GM20000 (cell line): ENCODE results near the gene MTCH2.
"Not testable (repeated sequence)": the region's sequence is repeated elsewhere in the genome, so short reads cannot be mapped to it uniquely, and the experiment has no call there.

Experiments
- DNase-seq: peaks from one replicate; pipeline ENCODE4 v3.0.0; 2012; ENCODE audit warnings: low spot score
- CTCF ChIP-seq: IDR thresholded peaks from 2 replicates; pipeline ENCODE4 v1.5.1; 2012; ENCODE audit warnings: mild to moderate bottlenecking, control low read depth; ENCODE audit errors: extremely low read depth, missing control alignments

The MTCH2 gene

GRCh38 chr11:47672283-47672730 is 29.9 kb upstream of the MTCH2 start:
- DNase-seq: no peak

GRCh38 chr11:47669856-47670255 is 27.5 kb upstream of the MTCH2 start:
- TF ChIP-seq CTCF: no peak
- no peak for DNase-seq

More at GRCh38 chr11:47672283-47672730, 29.9 kb upstream of the MTCH2 start:
- no peak for TF ChIP-seq CTCF

GRCh38 chr11:47668665-47669064 is 26.3 kb upstream of the MTCH2 start:
- no peak for TF ChIP-seq CTCF
- DNase-seq: no peak

GRCh38 chr11:47667555-47667954 is 25.2 kb upstream of the MTCH2 start:
- no peak for TF ChIP-seq CTCF
- DNase-seq: no peak

GRCh38 chr11:47667135-47667534 is 24.8 kb upstream of the MTCH2 start:
- no peak for TF ChIP-seq CTCF
- DNase-seq: no peak

- not testable (repeated sequence) for DNase-seq
Measured at GRCh38 chr11:47664936-47665335, 22.6 kb upstream of the MTCH2 start.

GRCh38 chr11:47661245-47661644 is 18.9 kb upstream of the MTCH2 start:
- no peak for DNase-seq
- no peak for TF ChIP-seq CTCF

- DNase-seq: no peak
- TF ChIP-seq CTCF: no peak
Measured at GRCh38 chr11:47659276-47659675, 16.9 kb upstream of the MTCH2 start.
